Skeletal muscle tissue (tissue), 4 donors: Measurements from ENCODE around the gene IGF1R. TPM values are rescaled to one million over a fixed set of nuclear protein-coding genes. Genes with fewer than 3 reads are reported as not detected.

Experiments
- H3K27ac ChIP-seq: one replicate; pipeline ENCODE4 v1.7.0; 2013; ENCODE audit warnings: mild to moderate bottlenecking, low read depth, low read length, inconsistent platforms
- H3K27me3 ChIP-seq, 3 donors: one replicate each; pipeline ENCODE4 v1.7.0; 2013; ENCODE audit warnings: low read length in 3 of 3; ENCODE audit not compliant: control insufficient read depth in 3 of 3, insufficient read depth in 3 of 3
- H3K36me3 ChIP-seq, 3 donors: one replicate each; pipeline ENCODE4 v1.7.0; 2013; ENCODE audit warnings: low read length in 3 of 3; ENCODE audit not compliant: control insufficient read depth in 3 of 3, insufficient read depth in 3 of 3
- H3K4me1 ChIP-seq, 3 donors: one replicate each; pipeline ENCODE4 v1.7.0; 2013; ENCODE audit warnings: low read length in 3 of 3, mild to moderate bottlenecking in 3 of 3; ENCODE audit not compliant: control insufficient read depth in 3 of 3, insufficient read depth in 3 of 3
- H3K4me3 ChIP-seq, 3 donors: one replicate each; pipeline ENCODE4 v1.7.0; 2013; ENCODE audit warnings: low read length in 3 of 3
- H3K9ac ChIP-seq, 3 donors: one replicate each; pipeline ENCODE4 v1.7.0; 2013; ENCODE audit warnings: low read length in 3 of 3, mild to moderate bottlenecking in 3 of 3, moderate library complexity in 2 of 3, low read depth in 1 of 3
- H3K9me3 ChIP-seq, 3 donors: one replicate each; pipeline ENCODE4 v1.7.0; 2013; ENCODE audit warnings: low read length in 3 of 3; ENCODE audit not compliant: control insufficient read depth in 3 of 3
- total RNA-seq: library from RNA; depleted of rRNA; stranded (reverse); fragments of >200 nt; gene quantifications from one replicate; pipeline ENCODE4 v1.2.3, GENCODE V29; 2014
- donor health status: Osteomylitis.

IGF1R gene
- total RNA-seq, 1 donor from 2014 or later = 25.6 TPM

DNA sequence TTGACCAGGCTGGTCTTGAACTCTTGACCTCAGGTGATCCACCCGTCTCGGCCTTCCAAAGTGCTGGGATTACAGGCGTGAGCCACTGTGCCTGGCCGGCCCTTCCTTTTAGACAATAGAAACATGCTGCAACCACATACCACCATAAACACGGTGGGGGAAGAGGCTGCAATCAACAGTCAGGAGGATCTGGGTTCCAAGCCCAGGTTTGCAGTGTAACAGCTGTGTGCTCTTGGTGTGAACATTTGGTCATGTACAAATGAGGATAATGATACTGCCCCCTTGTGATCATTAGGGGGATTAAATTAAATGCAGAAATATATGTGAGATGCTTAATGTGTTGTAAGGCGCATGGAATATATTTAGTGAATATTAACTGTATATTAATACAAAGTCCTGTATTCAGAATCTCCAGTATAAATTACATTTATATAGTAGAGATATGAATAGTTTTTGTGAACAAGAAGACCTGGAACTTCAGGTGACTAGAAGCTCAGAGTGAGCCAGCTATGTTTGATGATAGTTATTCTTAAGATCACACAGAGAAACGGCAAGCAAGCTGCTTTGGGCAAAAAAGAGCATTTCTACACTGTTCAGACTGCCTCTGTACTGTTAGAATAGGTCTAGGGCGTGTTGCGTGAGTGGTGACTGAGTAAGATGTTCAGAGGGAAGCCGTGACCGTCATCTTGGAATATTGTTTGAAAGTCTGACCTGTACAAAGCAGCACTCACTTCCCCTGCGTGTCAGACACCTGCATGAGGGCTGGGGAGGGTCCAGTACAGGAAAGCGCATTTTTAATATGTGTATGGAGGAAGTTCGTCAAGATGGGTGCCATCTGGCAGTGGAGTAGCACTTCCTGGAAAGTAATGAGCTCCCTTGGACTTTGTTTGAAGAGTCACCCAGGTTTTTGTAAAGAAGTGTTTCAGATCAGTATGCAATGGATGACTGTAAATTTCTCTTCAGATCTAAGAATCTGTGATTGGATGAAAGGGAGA lies 233.5 kb downstream of the IGF1R start:
- no peak overlapping the region for H3K27ac ChIP-seq
- no peaks in the 10 kb centered on the region for H3K27me3 ChIP-seq
- peaks cover 13 to 17% (median 16%) of the 10 kb centered on the region in 3 donors for H3K4me1 ChIP-seq
- no peak overlapping the region for H3K4me3 ChIP-seq
- H3K36me3 ChIP-seq = no peaks in the 10 kb centered on the region
- H3K9me3 ChIP-seq = no peaks in the 10 kb centered on the region
- H3K9ac ChIP-seq = no peak overlapping the region

GRCh38 chr15:98883478-98883877 lies 235.1 kb downstream of the IGF1R start:
- H3K36me3 ChIP-seq = no peaks in the 10 kb centered on the region
- H3K27ac ChIP-seq = no peak overlapping the region
- H3K4me3 ChIP-seq = no peak overlapping the region
- H3K27me3 ChIP-seq = no peaks in the 10 kb centered on the region
- peaks cover 10 to 13% (median 13%) of the 10 kb centered on the region in 3 donors for H3K4me1 ChIP-seq
- no peaks in the 10 kb centered on the region for H3K9me3 ChIP-seq
- no peak overlapping the region for H3K9ac ChIP-seq

DNA sequence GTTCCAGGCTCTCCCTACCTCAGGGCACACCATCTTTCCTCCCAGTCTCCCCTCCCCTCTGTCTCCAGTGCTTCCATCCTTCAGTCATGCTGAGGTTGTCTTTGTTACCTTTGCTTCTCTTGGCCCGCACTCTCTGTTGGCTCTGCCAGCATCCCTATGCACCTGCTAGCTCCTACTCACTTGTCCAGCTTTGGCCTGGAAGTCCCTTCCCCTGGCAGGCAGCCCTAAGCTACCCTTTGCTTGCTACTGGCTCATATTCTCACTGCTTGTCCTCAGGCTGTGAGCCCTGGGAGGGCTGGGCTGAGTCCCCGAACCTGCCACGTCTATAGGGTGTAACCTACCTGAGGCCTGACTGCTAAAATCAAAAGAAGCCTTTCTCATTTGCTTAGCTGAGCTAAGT lies 236.6 kb downstream of the IGF1R start:
- no peaks in the 10 kb centered on the region for H3K36me3 ChIP-seq
- H3K9ac ChIP-seq = peak overlapping the region in 1 of 3 donors; percentile 42
- peaks cover 11 to 13% (median 13%) of the 10 kb centered on the region in 3 donors for H3K4me1 ChIP-seq
- no peak overlapping the region for H3K4me3 ChIP-seq
- no peak overlapping the region for H3K27ac ChIP-seq
- H3K27me3 ChIP-seq = no peaks in the 10 kb centered on the region
- H3K9me3 ChIP-seq = no peaks in the 10 kb centered on the region

DNA sequence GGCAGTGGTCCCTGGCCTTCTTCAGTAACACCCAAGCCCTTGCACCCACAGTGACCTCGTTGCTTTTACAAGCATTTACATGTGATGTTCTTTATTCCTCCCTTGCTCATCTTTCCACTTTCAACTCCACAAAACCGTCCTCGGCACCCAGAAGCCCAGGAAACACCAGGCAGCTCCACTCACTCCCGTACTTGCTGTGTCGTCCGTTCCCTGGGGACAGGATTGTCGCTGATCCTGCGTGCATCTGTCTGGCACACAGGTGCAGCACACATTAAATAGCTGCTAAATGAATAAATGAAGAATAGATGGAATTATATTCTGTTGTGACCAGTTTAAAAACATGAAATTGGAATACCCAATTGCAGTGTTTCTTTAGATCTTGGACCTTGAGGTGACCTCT lies 239.6 kb downstream of the IGF1R start:
- Histone ChIP-seq H3K27me3 (no peaks in the 10 kb centered on the region), H3K4me1 (peaks cover 13 to 16% (median 13%) of the 10 kb centered on the region in 3 donors), H3K36me3 (peaks cover 0 to 7% (median 4%) of the 10 kb centered on the region in 3 donors)

DNA sequence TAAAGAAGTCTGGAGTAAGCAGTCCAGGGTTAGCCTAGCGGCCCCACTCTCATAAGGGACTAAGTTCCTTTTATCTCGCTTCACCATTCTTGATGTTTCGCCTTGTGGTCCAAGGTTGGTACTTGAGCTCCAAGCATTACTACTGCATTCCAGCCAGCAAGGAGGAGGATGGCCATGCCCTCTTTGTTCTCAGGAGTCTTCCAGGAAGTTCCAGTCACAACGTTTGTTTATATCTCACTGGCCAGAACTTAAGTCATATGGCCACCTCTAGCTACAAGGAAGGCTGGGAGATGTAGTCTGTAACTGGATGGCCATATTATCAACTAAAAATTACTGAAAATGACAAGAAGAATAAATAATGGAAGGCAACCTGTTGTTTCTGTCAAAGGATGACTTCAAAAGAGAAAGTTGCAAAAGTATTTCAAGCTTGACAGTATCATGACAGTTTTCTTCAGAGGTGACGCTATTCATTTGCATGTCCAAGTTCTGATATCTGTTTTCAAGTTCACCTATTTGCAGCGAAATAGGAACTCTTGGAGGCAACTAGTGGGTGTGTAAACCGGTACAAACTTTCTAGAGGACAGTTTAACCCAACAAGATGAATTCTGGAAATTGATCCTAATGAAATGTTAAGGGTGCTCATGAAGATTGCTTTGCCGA lies 240.6 kb downstream of the IGF1R start:
- Histone ChIP-seq H3K27me3 (no peaks in the 10 kb centered on the region), H3K9ac (no peak overlapping the region), H3K27ac (no peak overlapping the region), H3K9me3 (no peaks in the 10 kb centered on the region), H3K4me3 (no peak overlapping the region), H3K4me1 (peaks cover 12 to 16% (median 13%) of the 10 kb centered on the region in 3 donors), H3K36me3 (peaks cover 0 to 7% (median 4%) of the 10 kb centered on the region in 3 donors)

More for the DNA sequence above, 239.6 kb downstream of the IGF1R start:
- H3K27ac ChIP-seq = no peak overlapping the region
- H3K4me3 ChIP-seq = no peak overlapping the region
- no peak overlapping the region for H3K9ac ChIP-seq
- H3K9me3 ChIP-seq = no peaks in the 10 kb centered on the region

- no peaks in the 10 kb centered on the region for H3K9me3 ChIP-seq
- H3K4me1 ChIP-seq = peaks cover 2 to 9% (median 4%) of the 10 kb centered on the region in 3 donors
- no peak overlapping the region for H3K27ac ChIP-seq
- H3K4me3 ChIP-seq = no peak overlapping the region
- no peak overlapping the region for H3K9ac ChIP-seq
- no peaks in the 10 kb centered on the region for H3K27me3 ChIP-seq
- H3K36me3 ChIP-seq = peaks cover 0 to 7% (median 4%) of the 10 kb centered on the region in 3 donors
These were observed 241.8 kb downstream of the IGF1R start for GRCh38 chr15:98889930-98890695.

DNA sequence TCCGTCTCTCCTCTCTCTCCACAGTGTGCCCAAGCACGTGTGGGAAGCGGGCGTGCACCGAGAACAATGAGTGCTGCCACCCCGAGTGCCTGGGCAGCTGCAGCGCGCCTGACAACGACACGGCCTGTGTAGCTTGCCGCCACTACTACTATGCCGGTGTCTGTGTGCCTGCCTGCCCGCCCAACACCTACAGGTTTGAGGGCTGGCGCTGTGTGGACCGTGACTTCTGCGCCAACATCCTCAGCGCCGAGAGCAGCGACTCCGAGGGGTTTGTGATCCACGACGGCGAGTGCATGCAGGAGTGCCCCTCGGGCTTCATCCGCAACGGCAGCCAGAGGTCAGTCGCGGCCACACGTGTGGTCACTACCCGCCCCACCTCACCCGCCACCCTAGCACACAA lies 243.0 kb downstream of the IGF1R start:
- no peak overlapping the region for H3K9ac ChIP-seq

GRCh38 chr15:98893401-98893800 lies 245.1 kb downstream of the IGF1R start:
- H3K9ac ChIP-seq = no peak overlapping the region
- H3K36me3 ChIP-seq = peaks cover 4 to 17% (median 4%) of the 10 kb centered on the region in 3 donors
- H3K9me3 ChIP-seq = no peaks in the 10 kb centered on the region
- H3K4me3 ChIP-seq = no peak overlapping the region
- H3K27ac ChIP-seq = no peak overlapping the region
- H3K27me3 ChIP-seq = no peaks in the 10 kb centered on the region
- peaks cover 0 to 5% (median 0%) of the 10 kb centered on the region in 3 donors for H3K4me1 ChIP-seq

More for the DNA sequence above, 243.0 kb downstream of the IGF1R start:
- Histone ChIP-seq H3K36me3 (peaks cover 0 to 9% (median 4%) of the 10 kb centered on the region in 3 donors), H3K27me3 (no peaks in the 10 kb centered on the region), H3K27ac (no peak overlapping the region), H3K4me1 (peaks cover 0 to 5% (median 0%) of the 10 kb centered on the region in 3 donors), H3K4me3 (no peak overlapping the region), H3K9me3 (no peaks in the 10 kb centered on the region)

- Histone ChIP-seq H3K27me3 (no peaks in the 10 kb centered on the region), H3K9ac (no peak overlapping the region), H3K4me1 (peaks cover 0 to 5% (median 0%) of the 10 kb centered on the region in 3 donors), H3K27ac (no peak overlapping the region), H3K36me3 (peaks cover 4 to 17% (median 4%) of the 10 kb centered on the region in 3 donors), H3K9me3 (no peaks in the 10 kb centered on the region), H3K4me3 (no peak overlapping the region)
These were observed 246.0 kb downstream of the IGF1R start for GRCh38 chr15:98894312-98894711.
